Endodermal cell (in vitro differentiated cells): Measurements from ENCODE around the gene MB21D2. TPM values are rescaled to one million over a fixed set of nuclear protein-coding genes. Genes with fewer than 3 reads are reported as not detected.
"Not testable (repeated sequence)": the region's sequence is repeated elsewhere in the genome, so short reads cannot be mapped to it uniquely, and the experiment has no call there.

ENCODE experiments used
- DNase-seq: peaks from one replicate; pipeline ENCODE4 v3.0.0-alpha.2; 2017
- H3K27ac ChIP-seq: 2 replicates; pipeline ENCODE4 v1.5.1; 2013; ENCODE audit warnings: mild to moderate bottlenecking, low read depth, low read length, moderate library complexity
- H3K27me3 ChIP-seq: 2 replicates; pipeline ENCODE4 v1.6.1; 2013; ENCODE audit warnings: mild to moderate bottlenecking, low read length, moderate library complexity; ENCODE audit not compliant: insufficient read depth, control insufficient read depth, poor library complexity, severe bottlenecking
- H3K36me3 ChIP-seq: 2 replicates; pipeline ENCODE4 v1.7.0; 2013; ENCODE audit warnings: mild to moderate bottlenecking, low read length, moderate library complexity; ENCODE audit not compliant: control insufficient read depth, insufficient read depth
- H3K4me1 ChIP-seq: one replicate; pipeline ENCODE4 v1.7.0; 2013; ENCODE audit warnings: low read length; ENCODE audit not compliant: control insufficient read depth, insufficient read depth
- H3K4me3 ChIP-seq: 2 replicates; pipeline ENCODE4 v1.5.1; 2013; ENCODE audit warnings: mild to moderate bottlenecking, low read length, moderate library complexity
- H3K9ac ChIP-seq: 2 replicates; pipeline ENCODE4 v1.6.1; 2013; ENCODE audit warnings: mild to moderate bottlenecking, low read length, moderate library complexity; ENCODE audit not compliant: poor library complexity, severe bottlenecking; ENCODE audit errors: extremely low read depth
- H3K9me3 ChIP-seq: 2 replicates; pipeline ENCODE4 v1.6.1; 2013; ENCODE audit warnings: mild to moderate bottlenecking, low read length, moderate library complexity; ENCODE audit not compliant: control insufficient read depth
- H3K27ac Mint-ChIP-seq: 2 replicates; pipeline ENCODE4 v1.8.0; 2020; ENCODE audit warnings: mixed read lengths
- H3K27me3 Mint-ChIP-seq: 2 replicates; pipeline ENCODE4 v1.8.0; 2021; ENCODE audit warnings: mild to moderate bottlenecking, mixed read lengths; ENCODE audit not compliant: insufficient read depth
- H3K36me3 Mint-ChIP-seq: 2 replicates; pipeline ENCODE4 v1.8.0; 2020; ENCODE audit warnings: low read depth, mixed read lengths
- H3K4me1 Mint-ChIP-seq: 2 replicates; pipeline ENCODE4 v1.8.0; 2020; ENCODE audit warnings: mixed read lengths
- H3K4me3 Mint-ChIP-seq: 2 replicates; pipeline ENCODE4 v1.8.0; 2020; ENCODE audit warnings: mild to moderate bottlenecking, moderate library complexity, mixed read lengths
- H3K9me3 Mint-ChIP-seq: 2 replicates; pipeline ENCODE4 v1.8.0; 2020; ENCODE audit warnings: mild to moderate bottlenecking, mixed read lengths
- CTCF ChIP-seq: fragments of 200-600 bp; sonication (generic); conservative IDR thresholded peaks from 2 replicates; pipeline ENCODE4 v1.5.0; 2021; ENCODE audit warnings: antibody characterized with exemption, mild to moderate bottlenecking
- WGBS, 2 experiments: methylation state at CpG; one replicate each; pipeline versions ENCODE4 v1.1.5 to v1.1.7; 2013; ENCODE audit warnings: missing lambda C conversion rate in 2 of 2, mixed read lengths in 1 of 2; ENCODE audit not compliant: insufficient coverage in 1 of 2, insufficient read length in 1 of 2; 5-methylcytosine and 5-hydroxymethylcytosine counted together
- total RNA-seq, 2 donors: library from RNA; stranded (reverse); fragmentation: NEBNext Ultra II Directional in 1 of 2; extraction: Animal tissue kit (Norgen Biotek cat#: 25700) in 1 of 2; gene quantifications; 2 replicates in 1 of 2; 3 replicates in 1 of 2; pipeline ENCODE4 v1.2.1, GENCODE V29; 2021

MB21D2 gene
- total RNA-seq, 2 donors from 2014 or later, result 5.7 to 6.9 TPM

- 93 to 100% methylated on average over 2 to 3 of the region's 3 CpGs for WGBS, 2 experiments
- Mint-ChIP-seq H3K9me3 (peaks cover 30% of the 10 kb centered on the region), H3K4me3 (no peak overlapping the region), H3K4me1 (no peaks in the 10 kb centered on the region), H3K27me3 (no peaks in the 10 kb centered on the region), H3K36me3 (peaks cover 5% of the 10 kb centered on the region), H3K27ac (no peak overlapping the region)
- no peak overlapping the region for H3K27ac ChIP-seq
- peaks cover 15% of the 10 kb centered on the region for H3K9me3 ChIP-seq
- H3K36me3 ChIP-seq, result no peaks in the 10 kb centered on the region
- no peak for TF ChIP-seq CTCF
- no peaks in the 10 kb centered on the region for H3K4me1 ChIP-seq
- H3K9ac ChIP-seq, result no peak overlapping the region
- H3K4me3 ChIP-seq, result no peak overlapping the region
- DNase-seq, result no peak
- no peaks in the 10 kb centered on the region for H3K27me3 ChIP-seq
Measured at GRCh38 chr3:192778508-192778907, 139.1 kb downstream of the MB21D2 start.

- not testable (repeated sequence) for H3K9ac ChIP-seq, H3K27me3 Mint-ChIP-seq, DNase-seq, H3K4me3 Mint-ChIP-seq, H3K4me3 ChIP-seq, H3K27me3 ChIP-seq, H3K27ac ChIP-seq, H3K36me3 Mint-ChIP-seq, H3K4me1 Mint-ChIP-seq, H3K36me3 ChIP-seq, H3K4me1 ChIP-seq, H3K27ac Mint-ChIP-seq
- 84 to 100% methylated on average over 2 to 4 of the region's 4 CpGs for WGBS, 2 experiments
- peaks cover 15% of the 10 kb centered on the region for H3K9me3 ChIP-seq
- peaks cover 30% of the 10 kb centered on the region for H3K9me3 Mint-ChIP-seq
Measured at GRCh38 chr3:192774341-192774740, 143.3 kb downstream of the MB21D2 start.

GRCh38 chr3:192772240-192772894 is 145.3 kb downstream of the MB21D2 start:
- no peak overlapping the region for H3K9ac ChIP-seq
- no peak overlapping the region for H3K4me3 ChIP-seq
- H3K9me3 Mint-ChIP-seq, result peaks cover 30% of the 10 kb centered on the region
- no peak overlapping the region for H3K27ac ChIP-seq
- H3K36me3 ChIP-seq, result no peaks in the 10 kb centered on the region
- WGBS, 2 experiments, result 43 to 52% methylated on average over 4 to 5 of the region's 5 CpGs
- H3K4me1 Mint-ChIP-seq, result peaks cover 3% of the 10 kb centered on the region
- H3K27ac Mint-ChIP-seq, result no peak overlapping the region
- H3K4me3 Mint-ChIP-seq, result no peak overlapping the region
- H3K27me3 Mint-ChIP-seq, result no peaks in the 10 kb centered on the region
- no peaks in the 10 kb centered on the region for H3K4me1 ChIP-seq
- H3K9me3 ChIP-seq, result peaks cover 15% of the 10 kb centered on the region
- TF ChIP-seq CTCF, result peak; percentile 86
- peak; percentile 87 for DNase-seq
- peaks cover 5% of the 10 kb centered on the region for H3K36me3 Mint-ChIP-seq
- no peaks in the 10 kb centered on the region for H3K27me3 ChIP-seq

GRCh38 chr3:192758654-192759053 is 159.0 kb downstream of the MB21D2 start:
- no peak overlapping the region for H3K4me3 Mint-ChIP-seq
- TF ChIP-seq CTCF, result no peak
- no peaks in the 10 kb centered on the region for H3K9me3 Mint-ChIP-seq
- Histone ChIP-seq H3K27ac (no peak overlapping the region), H3K36me3 (no peaks in the 10 kb centered on the region), H3K4me1 (peaks cover 2% of the 10 kb centered on the region), H3K9me3 (no peaks in the 10 kb centered on the region), H3K27me3 (no peaks in the 10 kb centered on the region), H3K4me3 (no peak overlapping the region), H3K9ac (no peak overlapping the region)
- no peaks in the 10 kb centered on the region for H3K36me3 Mint-ChIP-seq
- peaks cover 7% of the 10 kb centered on the region for H3K27me3 Mint-ChIP-seq
- no peaks in the 10 kb centered on the region for H3K4me1 Mint-ChIP-seq
- DNase-seq, result no peak
- no peak overlapping the region for H3K27ac Mint-ChIP-seq
- 92 to 100% methylated on average over 5 to 7 of the region's 7 CpGs for WGBS, 2 experiments
